Erythroblast (primary cell): ENCODE results near the gene CYTH2.

ENCODE experiments used
- GATA1 ChIP-seq: IDR thresholded peaks from 2 replicates; pipeline ENCODE4 v1.6.1; 2011; ENCODE audit warnings: low read depth, mild to moderate bottlenecking, control low read depth, low read length, moderate library complexity
- POLR2A ChIP-seq: IDR thresholded peaks from 2 replicates; pipeline ENCODE4 v1.6.1; 2011; ENCODE audit warnings: mild to moderate bottlenecking, low read length

- TF ChIP-seq POLR2A: no peak
- TF ChIP-seq GATA1: no peak
Measured at GRCh38 chr19:48436586-48436985, 32.6 kb upstream of the CYTH2 start.
